ENCODE measurements around the gene AMZ2.

Gene AMZ2

DNA sequence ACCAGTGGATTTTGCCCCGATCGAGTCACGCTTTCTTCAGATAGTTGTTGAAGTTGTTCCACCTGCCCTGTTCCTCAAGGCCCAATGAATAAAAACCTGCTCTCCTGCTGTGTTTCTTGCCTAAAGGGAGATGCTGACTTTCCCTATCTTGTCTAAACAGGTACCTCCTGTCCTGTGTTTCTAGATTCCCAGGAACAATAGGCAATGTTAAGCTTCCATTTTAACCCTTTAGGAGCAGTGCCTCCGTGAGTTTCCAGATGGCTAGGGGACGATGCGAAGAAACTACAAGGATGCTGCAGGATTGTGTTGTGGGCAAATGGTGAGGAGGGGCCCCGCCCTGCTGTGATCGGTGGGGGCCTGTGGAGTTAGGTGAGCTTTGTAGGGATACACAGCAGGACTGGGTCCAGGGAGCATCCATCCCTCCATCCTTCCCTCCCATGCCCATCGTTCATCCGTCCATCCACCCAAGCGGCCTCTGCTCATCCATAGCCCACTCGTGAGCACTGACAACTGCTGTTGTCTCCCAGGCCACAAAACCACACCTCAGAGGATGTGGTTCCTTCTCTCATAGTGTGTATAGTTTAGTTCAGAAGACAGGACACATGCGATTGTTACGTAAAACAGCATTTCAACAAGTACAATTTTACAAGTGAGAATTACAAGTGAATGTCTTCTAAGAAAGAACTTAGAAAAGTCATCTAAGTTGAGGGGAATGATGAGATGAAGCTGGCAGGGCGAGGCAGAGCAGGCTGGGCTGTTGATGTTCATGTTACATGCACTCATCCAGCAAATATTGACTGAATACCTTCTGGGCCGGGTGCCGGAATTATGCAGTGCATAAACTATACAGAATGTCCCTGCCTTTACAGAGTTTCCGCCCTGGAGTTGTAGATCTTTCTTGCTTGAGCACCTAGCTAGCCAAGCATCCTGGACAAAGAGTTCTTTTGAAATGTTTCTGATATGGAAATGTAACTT lies 48.7 kb downstream of the AMZ2 start:
- Histone ChIP-seq H3K9me3 (ENCODE audit: control insufficient read depth, low read length) (no peaks in the 10 kb centered on the region), H3K27me3 (ENCODE audit: control insufficient read depth, insufficient read depth, low read length, poor library complexity, severe bottlenecking) (peaks cover 21% of the 10 kb centered on the region), H3K4me3 (ENCODE audit: insufficient read depth, low read depth, low read length) (no peak overlapping the region), H3K36me3 (ENCODE audit: control insufficient read depth, insufficient read depth, low read length) (no peaks in the 10 kb centered on the region), H3K27ac (ENCODE audit: insufficient read depth, low read depth, low read length, poor library complexity, severe bottlenecking) (no peak overlapping the region), H3K4me1 (ENCODE audit: control insufficient read depth, insufficient read depth, low read length) (peaks cover 21% of the 10 kb centered on the region)
- WGBS, 2 experiments: 87 to 89% methylated on average over 18 of the region's 18 CpGs

DNA sequence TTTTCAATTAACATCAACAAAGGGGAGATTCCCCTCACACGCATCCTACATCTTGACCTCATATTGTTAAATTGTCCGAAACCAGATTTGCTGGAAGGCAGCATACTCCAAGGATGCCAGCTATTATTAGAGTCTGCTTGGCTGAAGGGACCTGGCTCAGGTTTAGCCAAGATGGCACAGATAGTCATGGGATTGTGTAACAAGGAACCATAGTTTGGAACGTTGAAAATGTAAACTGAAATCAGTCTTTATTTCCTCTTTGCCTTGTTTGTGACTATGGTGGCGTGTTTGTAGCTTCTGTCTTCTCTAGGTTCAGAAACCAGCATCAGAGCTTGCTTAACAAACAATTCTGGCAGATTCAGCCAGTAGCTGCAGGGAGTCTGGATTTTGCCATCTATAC lies 49.4 kb downstream of the AMZ2 start:
- H3K27me3 ChIP-seq (ENCODE audit: control insufficient read depth, insufficient read depth, low read length, poor library complexity, severe bottlenecking): peaks cover 14% of the 10 kb centered on the region
- H3K4me1 ChIP-seq (ENCODE audit: control insufficient read depth, insufficient read depth, low read length): peaks cover 28% of the 10 kb centered on the region
- no peak overlapping the region for H3K4me3 ChIP-seq (ENCODE audit: insufficient read depth, low read depth, low read length)
- H3K36me3 ChIP-seq (ENCODE audit: control insufficient read depth, insufficient read depth, low read length): no peaks in the 10 kb centered on the region
- H3K9me3 ChIP-seq (ENCODE audit: control insufficient read depth, low read length): no peaks in the 10 kb centered on the region
- no peak overlapping the region for H3K27ac ChIP-seq (ENCODE audit: insufficient read depth, low read depth, low read length, poor library complexity, severe bottlenecking)
- 90 to 95% methylated on average over 4 of the region's 4 CpGs for WGBS, 2 experiments

DNA sequence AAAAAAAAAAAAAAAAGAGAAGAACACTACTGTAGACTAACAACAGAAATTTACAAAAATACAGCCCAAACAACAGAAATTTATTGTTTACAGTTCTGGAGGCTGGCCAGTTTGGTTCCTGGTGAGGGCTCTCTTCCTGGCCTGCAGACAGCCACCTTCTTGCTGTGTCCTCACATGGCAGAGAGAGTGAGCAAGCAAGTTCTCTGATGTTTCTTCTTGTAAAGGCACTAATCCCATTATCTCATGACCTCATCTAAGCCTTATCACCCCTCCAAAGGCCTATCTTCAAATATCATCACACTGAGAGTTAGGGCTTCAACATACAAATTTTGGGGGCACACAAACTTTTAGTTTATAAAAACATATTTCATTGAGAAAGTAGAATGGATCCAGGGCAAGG lies 50.8 kb downstream of the AMZ2 start:
- no peaks in the 10 kb centered on the region for H3K36me3 ChIP-seq (ENCODE audit: control insufficient read depth, insufficient read depth, low read length)
- peaks cover 28% of the 10 kb centered on the region for H3K4me1 ChIP-seq (ENCODE audit: control insufficient read depth, insufficient read depth, low read length)
- no peak overlapping the region for H3K4me3 ChIP-seq (ENCODE audit: insufficient read depth, low read depth, low read length)
- H3K27me3 ChIP-seq (ENCODE audit: control insufficient read depth, insufficient read depth, low read length, poor library complexity, severe bottlenecking): peaks cover under 1% of the 10 kb centered on the region
- no peak overlapping the region for H3K27ac ChIP-seq (ENCODE audit: insufficient read depth, low read depth, low read length, poor library complexity, severe bottlenecking)
- no peaks in the 10 kb centered on the region for H3K9me3 ChIP-seq (ENCODE audit: control insufficient read depth, low read length)

DNA sequence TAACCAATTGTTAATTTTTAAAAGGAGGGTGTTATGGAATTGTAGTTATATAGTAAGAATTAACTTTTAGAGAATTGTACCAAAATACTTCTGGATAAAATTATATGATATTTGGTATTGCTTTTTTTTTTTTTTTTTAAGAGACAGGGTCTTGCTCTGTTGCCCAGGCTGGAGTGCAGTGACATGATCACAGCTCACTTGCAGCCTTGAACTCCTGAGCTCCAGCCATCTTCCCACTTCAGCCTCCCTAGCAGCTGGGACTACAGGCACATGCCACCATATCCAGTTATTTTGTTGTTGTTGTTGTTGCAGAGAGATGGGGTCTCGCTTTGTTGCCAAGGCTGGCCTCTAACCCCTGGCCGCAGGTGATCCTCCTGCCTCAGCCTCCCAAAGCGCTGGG lies 52.0 kb downstream of the AMZ2 start:
- no peaks in the 10 kb centered on the region for H3K9me3 ChIP-seq (ENCODE audit: control insufficient read depth, low read length)
- H3K4me1 ChIP-seq (ENCODE audit: control insufficient read depth, insufficient read depth, low read length): peaks cover 20% of the 10 kb centered on the region
- no peak overlapping the region for H3K4me3 ChIP-seq (ENCODE audit: insufficient read depth, low read depth, low read length)
- no peak overlapping the region for H3K27ac ChIP-seq (ENCODE audit: insufficient read depth, low read depth, low read length, poor library complexity, severe bottlenecking)
- no peaks in the 10 kb centered on the region for H3K36me3 ChIP-seq (ENCODE audit: control insufficient read depth, insufficient read depth, low read length)
- 94 to 97% methylated on average over 3 of the region's 3 CpGs for WGBS, 2 experiments
- H3K27me3 ChIP-seq (ENCODE audit: control insufficient read depth, insufficient read depth, low read length, poor library complexity, severe bottlenecking): no peaks in the 10 kb centered on the region

DNA sequence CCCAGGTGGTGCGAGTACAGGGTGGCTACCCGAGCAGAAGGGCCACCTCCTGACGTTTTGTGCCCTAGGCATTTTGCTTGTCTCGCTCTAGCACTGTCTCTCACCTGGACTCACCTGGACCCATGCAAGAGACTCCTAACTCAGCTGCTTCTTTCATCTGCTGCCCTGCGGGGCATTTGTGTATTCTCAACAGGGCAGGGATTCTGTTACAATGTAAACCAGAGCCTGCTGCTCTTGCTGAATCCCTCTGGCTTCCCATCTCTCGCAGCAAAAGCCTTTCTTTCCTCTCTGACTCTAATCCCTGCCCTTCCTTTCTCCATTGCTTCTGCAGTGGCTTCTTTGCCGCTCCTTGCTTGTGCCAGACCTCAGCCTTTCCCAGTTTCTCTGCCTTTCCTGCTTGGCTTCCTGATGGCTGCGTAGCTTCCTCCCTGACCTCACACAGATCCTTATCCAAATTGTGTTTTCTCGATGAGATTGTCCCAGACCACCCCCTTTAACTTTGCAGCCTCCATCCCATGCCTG lies 53.7 kb downstream of the AMZ2 start:
- Histone ChIP-seq H3K9me3 (ENCODE audit: control insufficient read depth, low read length) (no peaks in the 10 kb centered on the region), H3K4me3 (ENCODE audit: insufficient read depth, low read depth, low read length) (no peak overlapping the region), H3K27ac (ENCODE audit: insufficient read depth, low read depth, low read length, poor library complexity, severe bottlenecking) (peak overlapping the region; percentile 36), H3K36me3 (ENCODE audit: control insufficient read depth, insufficient read depth, low read length) (no peaks in the 10 kb centered on the region), H3K4me1 (ENCODE audit: control insufficient read depth, insufficient read depth, low read length) (peaks cover 16% of the 10 kb centered on the region), H3K27me3 (ENCODE audit: control insufficient read depth, insufficient read depth, low read length, poor library complexity, severe bottlenecking) (no peaks in the 10 kb centered on the region)
- 47 to 56% methylated on average over 9 of the region's 9 CpGs for WGBS, 2 experiments

DNA sequence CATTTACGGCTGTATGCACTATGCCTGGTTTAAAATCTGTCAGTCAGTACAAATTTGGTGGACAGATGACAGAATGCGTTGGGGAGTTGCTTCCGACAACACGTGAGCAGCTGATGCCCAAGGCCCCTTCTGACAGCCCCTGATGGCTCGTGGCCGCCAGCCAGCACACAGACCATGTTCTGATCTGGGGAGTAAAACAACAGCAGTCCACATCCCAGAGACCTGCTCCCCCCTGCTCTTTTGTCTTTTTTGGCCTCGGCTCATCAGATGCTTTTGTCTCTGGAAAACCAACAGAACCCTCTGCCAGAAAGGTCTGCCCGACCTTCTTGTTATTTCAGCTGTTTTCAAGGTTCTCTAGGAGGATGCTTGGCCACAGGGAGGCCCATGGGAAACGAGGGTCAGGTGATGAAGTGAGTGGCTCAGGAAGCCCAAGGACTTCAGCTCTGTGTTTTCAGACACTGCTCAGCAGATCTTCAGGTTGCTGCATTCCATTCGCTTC lies 54.3 kb downstream of the AMZ2 start:
- H3K27ac ChIP-seq (ENCODE audit: insufficient read depth, low read depth, low read length, poor library complexity, severe bottlenecking): no peak overlapping the region
- peaks cover 16% of the 10 kb centered on the region for H3K4me1 ChIP-seq (ENCODE audit: control insufficient read depth, insufficient read depth, low read length)
- H3K4me3 ChIP-seq (ENCODE audit: insufficient read depth, low read depth, low read length): no peak overlapping the region
- no peaks in the 10 kb centered on the region for H3K9me3 ChIP-seq (ENCODE audit: control insufficient read depth, low read length)
- H3K27me3 ChIP-seq (ENCODE audit: control insufficient read depth, insufficient read depth, low read length, poor library complexity, severe bottlenecking): no peaks in the 10 kb centered on the region
- H3K36me3 ChIP-seq (ENCODE audit: control insufficient read depth, insufficient read depth, low read length): no peaks in the 10 kb centered on the region
- WGBS, 2 experiments: 51 to 54% methylated on average over 10 of the region's 10 CpGs

DNA sequence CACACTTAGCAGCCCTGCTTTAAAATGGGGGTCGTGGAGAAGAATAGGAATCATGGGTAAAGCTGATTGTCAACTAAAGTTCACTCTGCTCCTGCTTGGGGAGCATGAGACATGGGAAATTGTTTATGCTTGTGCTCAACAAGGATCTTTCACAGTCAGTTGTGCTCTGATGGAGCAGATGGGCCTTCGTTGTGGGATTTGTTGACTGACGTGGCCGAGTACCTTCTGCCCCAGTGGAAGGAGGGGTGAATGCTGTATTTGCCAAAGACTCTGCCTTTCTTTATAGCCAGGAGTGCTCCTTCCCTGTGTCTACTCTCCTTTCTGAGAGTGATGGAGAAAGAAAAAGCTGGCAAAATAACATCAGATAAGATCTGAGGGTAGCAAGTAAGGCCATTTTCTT lies 54.8 kb downstream of the AMZ2 start:
- H3K4me1 ChIP-seq (ENCODE audit: control insufficient read depth, insufficient read depth, low read length): peaks cover 16% of the 10 kb centered on the region
- no peak overlapping the region for H3K27ac ChIP-seq (ENCODE audit: insufficient read depth, low read depth, low read length, poor library complexity, severe bottlenecking)
- WGBS, 2 experiments: 77% methylated on average over 4 of the region's 4 CpGs
- no peaks in the 10 kb centered on the region for H3K9me3 ChIP-seq (ENCODE audit: control insufficient read depth, low read length)
- no peak overlapping the region for H3K4me3 ChIP-seq (ENCODE audit: insufficient read depth, low read depth, low read length)
- no peaks in the 10 kb centered on the region for H3K36me3 ChIP-seq (ENCODE audit: control insufficient read depth, insufficient read depth, low read length)
- no peaks in the 10 kb centered on the region for H3K27me3 ChIP-seq (ENCODE audit: control insufficient read depth, insufficient read depth, low read length, poor library complexity, severe bottlenecking)

DNA sequence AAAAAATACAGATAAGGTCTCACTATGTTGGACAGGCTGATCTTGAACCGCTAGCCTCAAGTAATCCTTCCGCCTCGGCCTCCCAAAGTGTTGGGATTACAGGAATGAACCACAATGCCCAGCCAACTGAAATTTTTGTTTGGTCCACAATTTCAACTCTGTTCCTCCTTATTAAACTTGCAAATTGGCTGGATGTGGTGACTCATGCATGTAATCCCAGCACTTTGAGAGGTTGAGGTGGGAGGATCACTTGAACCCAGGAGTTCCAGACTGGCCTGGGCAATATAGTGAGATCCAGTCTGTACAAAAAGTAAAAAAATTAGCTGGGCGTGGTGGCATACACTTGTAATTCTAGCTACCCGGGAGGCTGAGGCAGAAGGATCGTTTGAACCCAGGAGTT lies 56.9 kb downstream of the AMZ2 start:
- WGBS, 2 experiments: 90 to 91% methylated on average over 6 of the region's 6 CpGs
- no peak overlapping the region for H3K4me3 ChIP-seq (ENCODE audit: insufficient read depth, low read depth, low read length)
- no peaks in the 10 kb centered on the region for H3K9me3 ChIP-seq (ENCODE audit: control insufficient read depth, low read length)
- H3K27ac ChIP-seq (ENCODE audit: insufficient read depth, low read depth, low read length, poor library complexity, severe bottlenecking): no peak overlapping the region
- H3K36me3 ChIP-seq (ENCODE audit: control insufficient read depth, insufficient read depth, low read length): no peaks in the 10 kb centered on the region
- H3K27me3 ChIP-seq (ENCODE audit: control insufficient read depth, insufficient read depth, low read length, poor library complexity, severe bottlenecking): no peaks in the 10 kb centered on the region
- H3K4me1 ChIP-seq (ENCODE audit: control insufficient read depth, insufficient read depth, low read length): peaks cover 16% of the 10 kb centered on the region

DNA sequence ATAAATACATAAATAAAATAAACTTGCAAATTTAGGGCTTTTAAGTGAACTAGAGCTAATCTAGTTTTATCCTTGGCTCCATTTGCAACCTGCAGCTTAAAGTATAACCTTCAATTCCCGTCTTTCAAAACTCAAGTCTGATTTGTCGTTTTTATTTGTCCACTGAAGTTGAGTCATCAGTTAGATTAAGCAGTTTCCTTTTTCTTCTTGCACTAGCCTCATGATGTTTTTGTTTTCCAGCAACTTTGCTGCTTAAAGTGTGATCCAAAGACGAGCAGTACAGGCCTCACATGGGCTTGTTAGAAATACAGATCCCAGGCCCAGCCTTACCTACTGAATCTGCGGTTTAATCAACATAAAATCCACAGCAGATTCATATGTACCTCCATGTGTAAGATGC lies 57.3 kb downstream of the AMZ2 start:
- Histone ChIP-seq H3K9me3 (ENCODE audit: control insufficient read depth, low read length) (no peaks in the 10 kb centered on the region), H3K36me3 (ENCODE audit: control insufficient read depth, insufficient read depth, low read length) (no peaks in the 10 kb centered on the region), H3K27me3 (ENCODE audit: control insufficient read depth, insufficient read depth, low read length, poor library complexity, severe bottlenecking) (no peaks in the 10 kb centered on the region), H3K27ac (ENCODE audit: insufficient read depth, low read depth, low read length, poor library complexity, severe bottlenecking) (no peak overlapping the region), H3K4me3 (ENCODE audit: insufficient read depth, low read depth, low read length) (no peak overlapping the region), H3K4me1 (ENCODE audit: control insufficient read depth, insufficient read depth, low read length) (peaks cover 16% of the 10 kb centered on the region)
- WGBS, 2 experiments: 92 to 93% methylated on average over 4 of the region's 4 CpGs
